Measurements from ENCODE around the gene DYNC1I1.

DNA sequence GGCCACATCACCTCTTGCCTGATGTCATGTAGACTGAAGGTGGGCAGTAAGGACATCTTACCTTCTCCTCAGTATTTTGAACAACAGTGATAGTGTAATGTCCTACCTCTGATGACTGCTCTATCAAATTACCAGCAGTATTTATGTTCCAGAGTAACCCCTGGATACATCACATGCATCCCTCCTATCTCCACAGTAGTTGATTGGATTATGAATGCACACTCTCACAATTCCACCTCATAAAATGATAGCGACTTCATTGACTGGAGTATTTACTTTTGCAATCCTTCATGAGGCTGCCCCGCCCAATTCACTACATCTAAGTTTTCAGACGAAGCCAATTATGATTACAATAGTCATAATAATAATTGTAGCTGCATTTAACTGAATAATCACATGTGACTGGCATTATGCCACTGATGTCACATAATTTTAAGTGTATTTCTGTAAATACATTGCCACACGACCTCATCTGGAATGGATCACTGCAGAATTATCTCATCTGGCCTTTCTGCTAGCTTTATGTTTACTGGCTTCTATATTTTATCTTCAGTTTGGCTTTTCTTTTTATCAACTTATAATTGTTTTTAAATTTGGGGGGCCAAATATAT lies 280.6 kb downstream of the DYNC1I1 start:
- TF ChIP-seq, protein P1, sequence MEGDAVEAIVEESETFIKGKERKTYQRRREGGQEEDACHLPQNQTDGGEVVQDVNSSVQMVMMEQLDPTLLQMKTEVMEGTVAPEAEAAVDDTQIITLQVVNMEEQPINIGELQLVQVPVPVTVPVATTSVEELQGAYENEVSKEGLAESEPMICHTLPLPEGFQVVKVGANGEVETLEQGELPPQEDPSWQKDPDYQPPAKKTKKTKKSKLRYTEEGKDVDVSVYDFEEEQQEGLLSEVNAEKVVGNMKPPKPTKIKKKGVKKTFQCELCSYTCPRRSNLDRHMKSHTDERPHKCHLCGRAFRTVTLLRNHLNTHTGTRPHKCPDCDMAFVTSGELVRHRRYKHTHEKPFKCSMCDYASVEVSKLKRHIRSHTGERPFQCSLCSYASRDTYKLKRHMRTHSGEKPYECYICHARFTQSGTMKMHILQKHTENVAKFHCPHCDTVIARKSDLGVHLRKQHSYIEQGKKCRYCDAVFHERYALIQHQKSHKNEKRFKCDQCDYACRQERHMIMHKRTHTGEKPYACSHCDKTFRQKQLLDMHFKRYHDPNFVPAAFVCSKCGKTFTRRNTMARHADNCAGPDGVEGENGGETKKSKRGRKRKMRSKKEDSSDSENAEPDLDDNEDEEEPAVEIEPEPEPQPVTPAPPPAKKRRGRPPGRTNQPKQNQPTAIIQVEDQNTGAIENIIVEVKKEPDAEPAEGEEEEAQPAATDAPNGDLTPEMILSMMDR (IDR thresholded peaks at IDR 0.05): no peak
- no peak for TF ChIP-seq POLR2A (IDR thresholded peaks at IDR 0.05)
